Dedifferentiated amniotic fluid mesenchymal stem cell (primary cell): ENCODE data around the gene TCL1B.
"Not testable (repeated sequence)": the region's sequence is repeated elsewhere in the genome, so short reads cannot be mapped to it uniquely, and the experiment has no call there.

Experiments
- DNase-seq: peaks from one replicate; pipeline ENCODE4 v3.0.0-alpha.2; 2016; ENCODE audit errors: extremely low spot score

Gene TCL1B

GRCh38 chr14:95703341-95703740, 17.1 kb downstream of the TCL1B start:
- DNase-seq = no peak

GRCh38 chr14:95703805-95704204, 17.6 kb downstream of the TCL1B start:
- DNase-seq = no peak

- no peak for DNase-seq
Measured at GRCh38 chr14:95705518-95705917, 19.3 kb downstream of the TCL1B start.

- DNase-seq = no peak
Measured at GRCh38 chr14:95707327-95707726, 21.1 kb downstream of the TCL1B start.

GRCh38 chr14:95710106-95710505, 23.9 kb downstream of the TCL1B start:
- no peak for DNase-seq

- no peak for DNase-seq
Measured at GRCh38 chr14:95711476-95712176, 25.4 kb downstream of the TCL1B start.

- no peak for DNase-seq
Measured at GRCh38 chr14:95712398-95712797, 26.2 kb downstream of the TCL1B start.

GRCh38 chr14:95713596-95714371, 27.6 kb downstream of the TCL1B start, which contains the start of gene TCL1A:
Gene TCL1A, minus strand, starts transcription at chr14:95714125. Its CDS starts 59 bp downstream, at chr14:95714066.
- DNase-seq = no peak

- DNase-seq = no peak
Measured at GRCh38 chr14:95722525-95723190, 36.4 kb downstream of the TCL1B start.

GRCh38 chr14:95725685-95726336, 39.6 kb downstream of the TCL1B start:
- no peak for DNase-seq

GRCh38 chr14:95727056-95727700, 41.0 kb downstream of the TCL1B start:
- DNase-seq = no peak

GRCh38 chr14:95729402-95730028, 43.3 kb downstream of the TCL1B start:
- not testable (repeated sequence) for DNase-seq

- no peak for DNase-seq
Measured at GRCh38 chr14:95730126-95730525, 43.9 kb downstream of the TCL1B start.

- DNase-seq = no peak
Measured at GRCh38 chr14:95733212-95733611, 47.0 kb downstream of the TCL1B start.

GRCh38 chr14:95739356-95739755, 53.1 kb downstream of the TCL1B start:
- no peak for DNase-seq

- DNase-seq = no peak
Measured at GRCh38 chr14:95741038-95741490, 54.8 kb downstream of the TCL1B start.

GRCh38 chr14:95741781-95742180, 55.6 kb downstream of the TCL1B start:
- no peak for DNase-seq
